Endothelial cell of umbilical vein (primary cell): ENCODE data around the gene PLPP3. TPM values are rescaled to one million over a fixed set of nuclear protein-coding genes. Genes with fewer than 3 reads are reported as not detected.

ENCODE experiments used
- BruUV-seq: library from RNA; stranded (reverse); fragments of 400-500 nt; replicated peaks from 2 replicates; lab custom pipeline; 2021; lab: Mats Ljungman, UMichigan
- CTCF ChIA-PET: fragments of 300-600, 350-600 bp; sonication (Branson Sonifier 250); formaldehyde crosslinking; loops from one replicate; lab custom pipeline; 2021; ENCODE audit warnings: antibody characterized with exemption, inconsistent platforms; lab: Charles Lee
- POLR2A ChIA-PET: fragments of 300-600, 350-600 bp; sonication (Branson Sonifier 250); formaldehyde crosslinking; loops from one replicate; lab custom pipeline; 2021; ENCODE audit warnings: antibody characterized with exemption, inconsistent platforms; lab: Charles Lee
- DNase-seq: peaks from one replicate; pipeline ENCODE4 v3.0.0-alpha.2; 2011; ENCODE audit warnings: low read depth, low spot score
- FAIRE-seq: peaks from 2 replicates; lab custom pipeline; 2011; peaks lifted over from hg19 to GRCh38; lab: Jason Lieb, UNC
- H2AFZ ChIP-seq: 2 replicates; pipeline ENCODE4 v1.6.0; 2012; ENCODE audit warnings: low read depth, low read length, control low read depth, inconsistent platforms
- H3K27ac ChIP-seq: 2 replicates; pipeline ENCODE4 v1.5.1; 2011; ENCODE audit warnings: low read depth, mild to moderate bottlenecking, control low read depth, low read length, moderate library complexity; ENCODE audit not compliant: insufficient read depth
- H3K27me3 ChIP-seq, 2 experiments: 2 replicates each; pipeline versions ENCODE4 v1.6.0 to v1.6.1; 2011; ENCODE audit warnings: low read length in 2 of 2, mixed read lengths in 1 of 2; ENCODE audit not compliant: control insufficient read depth in 2 of 2, insufficient read depth in 2 of 2
- H3K36me3 ChIP-seq, 2 experiments: 2 replicates in 1 of 2; 3 replicates in 1 of 2; pipeline ENCODE4 v1.5.1; 2011; ENCODE audit warnings: low read length in 2 of 2, mild to moderate bottlenecking in 1 of 2, moderate library complexity in 1 of 2; ENCODE audit not compliant: control insufficient read depth in 2 of 2, insufficient read depth in 2 of 2; ENCODE audit errors: extremely low read depth in 1 of 2
- H3K4me1 ChIP-seq: 3 replicates; pipeline ENCODE4 v1.5.1; 2011; ENCODE audit warnings: mild to moderate bottlenecking, low read length; ENCODE audit not compliant: control insufficient read depth, insufficient read depth; ENCODE audit errors: extremely low read depth
- H3K4me2 ChIP-seq: 2 replicates; pipeline ENCODE4 v1.6.1; 2011; ENCODE audit warnings: low read length, control low read depth, mixed read lengths; ENCODE audit not compliant: insufficient read depth
- H3K4me3 ChIP-seq, 3 experiments: fragments of 200-600 bp in 1 of 3; sonication (generic), shearing (Covaris generic) in 1 of 3; replicated peaks in 1 of 3; 2 replicates each; pipeline ENCODE4 v1.5.1; 2011 to 2016; ENCODE audit warnings: control low read depth in 3 of 3, low read length in 3 of 3, mild to moderate bottlenecking in 2 of 3, inconsistent platforms in 1 of 3, low read depth in 1 of 3, moderate library complexity in 1 of 3; ENCODE audit not compliant: insufficient read depth in 1 of 3
- H3K79me2 ChIP-seq: 2 replicates; pipeline ENCODE4 v1.6.0; 2012; ENCODE audit warnings: low read length, inconsistent platforms; ENCODE audit not compliant: control insufficient read depth, insufficient read depth
- H3K9ac ChIP-seq: replicated peaks from 2 replicates; pipeline ENCODE3; 2011; ENCODE audit warnings: low read length, control low read depth; ENCODE audit not compliant: insufficient read depth; ENCODE audit errors: extremely low read depth
- H3K9me1 ChIP-seq: replicated peaks from 3 replicates; pipeline ENCODE4 v1.6.0; 2011; ENCODE audit warnings: mild to moderate bottlenecking, low read length; ENCODE audit not compliant: control insufficient read depth, insufficient read depth; ENCODE audit errors: extremely low read depth
- H3K9me3 ChIP-seq: replicated peaks from 2 replicates; pipeline ENCODE4 v1.5.1; 2012; ENCODE audit warnings: low read length, inconsistent platforms; ENCODE audit not compliant: control insufficient read depth, insufficient read depth
- H4K20me1 ChIP-seq: replicated peaks from 2 replicates; pipeline ENCODE3; 2011; ENCODE audit warnings: mild to moderate bottlenecking, low read length; ENCODE audit not compliant: control insufficient read depth, insufficient read depth; ENCODE audit errors: extremely low read depth
- EZH2 ChIP-seq: IDR thresholded peaks from 2 replicates; pipeline ENCODE4 v1.6.1; 2012; ENCODE audit warnings: borderline replicate concordance, low read depth, mild to moderate bottlenecking, moderate library complexity, low read length, inconsistent platforms; ENCODE audit not compliant: severe bottlenecking
- FOS ChIP-seq: IDR thresholded peaks from 2 replicates; pipeline ENCODE4 v1.6.1; 2011; ENCODE audit warnings: mild to moderate bottlenecking, low read length, moderate library complexity, borderline replicate concordance; ENCODE audit not compliant: insufficient read depth
- GATA2 ChIP-seq: IDR thresholded peaks from 2 replicates; pipeline ENCODE4 v1.7.0; 2011; ENCODE audit warnings: low read depth, mild to moderate bottlenecking, moderate library complexity, mixed read lengths, low read length; ENCODE audit not compliant: insufficient read length, insufficient read depth
- JUN ChIP-seq: IDR thresholded peaks from 2 replicates; pipeline ENCODE4 v1.6.1; 2011; ENCODE audit warnings: borderline replicate concordance, low read depth; ENCODE audit not compliant: insufficient read length, insufficient read depth
- MYC ChIP-seq: IDR thresholded peaks from one replicate; pipeline ENCODE4 v1.6.1; 2011; ENCODE audit warnings: mild to moderate bottlenecking, low read depth, low read length
- POLR2A ChIP-seq: IDR thresholded peaks from 2 replicates; pipeline ENCODE4 v1.6.1; 2012; ENCODE audit warnings: low read depth, mild to moderate bottlenecking, control low read depth, low read length
- POLR2AphosphoS5 ChIP-seq: IDR thresholded peaks from 2 replicates; pipeline ENCODE4 v1.6.1; 2012; ENCODE audit warnings: low read depth, mild to moderate bottlenecking, control low read depth, low read length, moderate library complexity; ENCODE audit not compliant: insufficient read depth
- dilution Hi-C: fragments of 300-500 bp; cut with MboI; formaldehyde crosslinking; loops from one replicate; pipeline ENCODE4 v1.15.0; 2019; ENCODE audit warnings: low sequenced_read_pairs; ENCODE audit not compliant: extremely low pct_ligation_motif_present
- intact Hi-C: fragments of 100-400 bp; cut with micrococcal nuclease; formaldehyde crosslinking; loops from one replicate; pipeline ENCODE4 v1.10.0; 2022
- polyA plus RNA-seq, 4 experiments: library from polyadenylated mRNA; depleted of rRNA in 3 of 4; stranded (reverse) in 3 of 4; unstranded in 1 of 4; fragments of >200 nt; gene quantifications; 2 replicates each; pipeline versions ENCODE4 v1.2.1 to v1.2.3, GENCODE V29; 2011 to 2012; ENCODE audit warnings: missing spikeins in 1 of 4
- total RNA-seq: library from RNA; stranded (reverse); gene quantifications from 2 replicates; pipeline ENCODE4 v1.2.3, GENCODE V29; 2021
- TF ChIP-seq, protein P1 (sequence below), 2 donors: IDR thresholded peaks; 1 replicate in 1 of 2; 2 replicates in 1 of 2; pipeline ENCODE4 v1.5.1; 2011; ENCODE audit warnings: low read length in 2 of 2, mild to moderate bottlenecking in 2 of 2, moderate library complexity in 2 of 2, control low read depth in 1 of 2, inconsistent platforms in 1 of 2, low read depth in 1 of 2; ENCODE audit not compliant: insufficient read depth in 1 of 2; ENCODE audit errors: extremely low read depth in 1 of 2
- TF ChIP-seq, protein P2 (sequence below): IDR thresholded peaks from 2 replicates; pipeline ENCODE4 v1.6.1; 2011; ENCODE audit not compliant: insufficient read depth, insufficient read length

PLPP3 gene
- total and polyA plus RNA-seq, 2 donors (not counting 3 experiments of a cell fraction or from before 2014, with no cell fraction given): 11.3 to 14.1 TPM

DNA sequence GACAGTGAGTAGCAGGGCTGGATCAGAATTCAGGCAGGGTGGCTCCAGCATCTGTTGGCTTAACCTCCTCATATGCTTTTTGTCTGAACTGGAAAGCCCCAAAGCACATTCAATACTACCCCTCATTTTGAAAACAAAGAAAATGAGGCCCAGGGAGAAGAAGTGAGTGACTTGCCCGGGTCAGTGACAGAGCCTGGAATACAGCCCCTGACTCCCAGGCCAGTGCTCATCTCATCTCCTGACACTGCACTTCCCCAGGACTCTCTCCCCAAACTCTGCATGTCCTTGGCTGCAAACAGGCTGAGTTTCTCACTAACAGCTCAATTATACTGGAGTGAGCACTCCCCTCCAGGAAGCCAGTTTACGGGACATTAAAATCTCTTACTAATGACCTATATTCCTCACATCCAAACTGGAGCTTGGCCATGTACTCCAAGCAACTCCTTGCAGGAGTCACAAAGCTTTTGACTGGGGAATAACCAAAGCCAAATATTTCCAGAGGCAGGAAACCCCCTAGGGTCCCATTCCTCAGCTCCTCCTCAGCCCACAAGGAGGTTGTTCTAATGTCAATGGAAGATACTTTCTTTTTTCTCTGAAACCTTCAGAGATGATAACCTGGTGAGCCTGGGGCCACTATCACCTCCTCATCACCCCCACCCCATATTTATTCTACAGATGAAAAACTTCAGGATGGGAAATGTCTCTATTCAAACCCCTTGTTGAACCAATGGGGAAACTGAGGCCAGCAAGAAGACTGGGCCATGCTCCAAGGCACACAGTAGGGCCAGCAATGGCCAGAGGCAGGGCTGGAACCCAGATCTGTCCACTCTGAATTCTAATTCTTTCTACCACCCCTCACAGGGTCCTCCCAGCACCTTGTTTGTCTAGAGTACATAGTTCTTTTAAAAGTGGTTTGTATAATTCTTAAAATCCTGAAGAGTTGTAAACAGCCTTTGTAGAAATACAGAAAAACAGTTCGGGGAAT lies 127.0 kb downstream of the PLPP3 start:
- no TSS peak for BruUV-seq
- no peaks in the 10 kb centered on the region for H3K27me3 ChIP-seq
- H2AFZ ChIP-seq: no peak overlapping the region
- POLR2A ChIA-PET: no interaction called here
- no peak for FAIRE-seq
- dilution Hi-C loops (no loop called here), intact Hi-C loops (no loop called here)
- H3K36me3 ChIP-seq: no peaks in the 10 kb centered on the region
- no peak overlapping the region for H3K27ac ChIP-seq
- TF ChIP-seq POLR2AphosphoS5: no peak
- TF ChIP-seq, protein P1, sequence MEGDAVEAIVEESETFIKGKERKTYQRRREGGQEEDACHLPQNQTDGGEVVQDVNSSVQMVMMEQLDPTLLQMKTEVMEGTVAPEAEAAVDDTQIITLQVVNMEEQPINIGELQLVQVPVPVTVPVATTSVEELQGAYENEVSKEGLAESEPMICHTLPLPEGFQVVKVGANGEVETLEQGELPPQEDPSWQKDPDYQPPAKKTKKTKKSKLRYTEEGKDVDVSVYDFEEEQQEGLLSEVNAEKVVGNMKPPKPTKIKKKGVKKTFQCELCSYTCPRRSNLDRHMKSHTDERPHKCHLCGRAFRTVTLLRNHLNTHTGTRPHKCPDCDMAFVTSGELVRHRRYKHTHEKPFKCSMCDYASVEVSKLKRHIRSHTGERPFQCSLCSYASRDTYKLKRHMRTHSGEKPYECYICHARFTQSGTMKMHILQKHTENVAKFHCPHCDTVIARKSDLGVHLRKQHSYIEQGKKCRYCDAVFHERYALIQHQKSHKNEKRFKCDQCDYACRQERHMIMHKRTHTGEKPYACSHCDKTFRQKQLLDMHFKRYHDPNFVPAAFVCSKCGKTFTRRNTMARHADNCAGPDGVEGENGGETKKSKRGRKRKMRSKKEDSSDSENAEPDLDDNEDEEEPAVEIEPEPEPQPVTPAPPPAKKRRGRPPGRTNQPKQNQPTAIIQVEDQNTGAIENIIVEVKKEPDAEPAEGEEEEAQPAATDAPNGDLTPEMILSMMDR (IDR thresholded peaks at IDR 0.05; ENCODE audit: extremely low read depth in 1 of 2, insufficient read depth in 1 of 2, low read depth in 1 of 2, low read length in 2 of 2): no peak
- no peak for TF ChIP-seq MYC
- no peak for TF ChIP-seq GATA2
- TF ChIP-seq JUN: no peak
- TF ChIP-seq EZH2: no peak
- TF ChIP-seq FOS: no peak
- TF ChIP-seq POLR2A: no peak
- TF ChIP-seq, protein P2, sequence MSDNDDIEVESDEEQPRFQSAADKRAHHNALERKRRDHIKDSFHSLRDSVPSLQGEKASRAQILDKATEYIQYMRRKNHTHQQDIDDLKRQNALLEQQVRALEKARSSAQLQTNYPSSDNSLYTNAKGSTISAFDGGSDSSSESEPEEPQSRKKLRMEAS: no peak
- CTCF ChIA-PET: interaction anchor here (0.8 to 1.2 kb wide), 3 partner anchors 9 to 41 kb away, joined by 3 read pairs; no protein-coding TSS in a partner anchor
- no peaks in the 10 kb centered on the region for H3K9me3 ChIP-seq
- no peak overlapping the region for H3K4me2 ChIP-seq
- H3K4me3 ChIP-seq: no peak overlapping the region
- no peak for DNase-seq
- no peaks in the 10 kb centered on the region for H3K79me2 ChIP-seq
- no peaks in the 10 kb centered on the region for H4K20me1 ChIP-seq
- H3K4me1 ChIP-seq: peaks cover 14% of the 10 kb centered on the region
- H3K9ac ChIP-seq: no peak overlapping the region
- no peaks in the 10 kb centered on the region for H3K9me1 ChIP-seq
